NB4 (cell line): ENCODE data around the gene ARHGAP15.

Source experiments
- MAX ChIP-seq: IDR thresholded peaks from 2 replicates; pipeline ENCODE4 v1.6.1; 2011; ENCODE audit warnings: low read depth, low read length
- MYC ChIP-seq: IDR thresholded peaks from 2 replicates; pipeline ENCODE4 v1.6.1; 2011; ENCODE audit warnings: low read depth, low read length
- POLR2A ChIP-seq: IDR thresholded peaks from 2 replicates; pipeline ENCODE4 v1.6.1; 2011; ENCODE audit warnings: mild to moderate bottlenecking; ENCODE audit not compliant: insufficient read length; ENCODE audit errors: extremely low read depth
- TF ChIP-seq, protein P1 (sequence below): IDR thresholded peaks from one replicate; pipeline ENCODE4 v1.5.1; 2012; ENCODE audit warnings: low read depth, low read length

DNA sequence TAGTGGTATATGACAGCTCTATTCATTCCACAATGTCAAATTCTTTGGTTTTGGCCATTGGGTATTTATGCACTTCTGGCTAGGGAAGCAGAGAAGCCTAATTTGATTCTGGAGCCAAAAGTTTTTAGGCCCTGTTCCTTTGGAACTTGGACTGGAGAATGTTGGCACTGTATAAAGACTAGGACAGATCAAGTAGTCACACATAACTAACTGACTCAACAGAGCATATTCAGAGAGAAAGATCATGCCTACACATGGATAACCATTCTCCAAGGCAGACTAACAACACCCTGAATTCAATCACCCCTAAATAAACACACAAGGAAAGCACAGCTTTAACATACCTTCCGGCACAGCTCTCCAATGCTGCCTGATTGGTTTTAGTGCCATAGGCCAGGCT lies 62.9 kb downstream of the ARHGAP15 start:
- TF ChIP-seq MYC (no peak), POLR2A (no peak), MAX (no peak)
- TF ChIP-seq, protein P1, sequence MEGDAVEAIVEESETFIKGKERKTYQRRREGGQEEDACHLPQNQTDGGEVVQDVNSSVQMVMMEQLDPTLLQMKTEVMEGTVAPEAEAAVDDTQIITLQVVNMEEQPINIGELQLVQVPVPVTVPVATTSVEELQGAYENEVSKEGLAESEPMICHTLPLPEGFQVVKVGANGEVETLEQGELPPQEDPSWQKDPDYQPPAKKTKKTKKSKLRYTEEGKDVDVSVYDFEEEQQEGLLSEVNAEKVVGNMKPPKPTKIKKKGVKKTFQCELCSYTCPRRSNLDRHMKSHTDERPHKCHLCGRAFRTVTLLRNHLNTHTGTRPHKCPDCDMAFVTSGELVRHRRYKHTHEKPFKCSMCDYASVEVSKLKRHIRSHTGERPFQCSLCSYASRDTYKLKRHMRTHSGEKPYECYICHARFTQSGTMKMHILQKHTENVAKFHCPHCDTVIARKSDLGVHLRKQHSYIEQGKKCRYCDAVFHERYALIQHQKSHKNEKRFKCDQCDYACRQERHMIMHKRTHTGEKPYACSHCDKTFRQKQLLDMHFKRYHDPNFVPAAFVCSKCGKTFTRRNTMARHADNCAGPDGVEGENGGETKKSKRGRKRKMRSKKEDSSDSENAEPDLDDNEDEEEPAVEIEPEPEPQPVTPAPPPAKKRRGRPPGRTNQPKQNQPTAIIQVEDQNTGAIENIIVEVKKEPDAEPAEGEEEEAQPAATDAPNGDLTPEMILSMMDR: no peak
